ENCODE results near the gene PSMA6. TPM values are rescaled to one million over a fixed set of nuclear protein-coding genes. Genes with fewer than 3 reads are reported as not detected.
A peak's percentile ranks its signal among the peaks of the same experiment; 100 is the strongest.

PSMA6 gene
- total and polyA plus RNA-seq, 2 donors = 124 to 138 TPM

- H3K27ac ChIP-seq (ENCODE audit: low read depth) = peak overlapping the region; percentile 89
- H3K4me3 ChIP-seq (ENCODE audit: low read depth, low read length) = no peak overlapping the region
- no peaks in the 10 kb centered on the region for H3K36me3 ChIP-seq (ENCODE audit: insufficient read depth)
- 78% methylated on average over 10 of the region's 10 CpGs for WGBS
- DNase-seq (ENCODE audit: extremely low spot score) = no peak
- no peaks in the 10 kb centered on the region for H3K4me1 ChIP-seq (ENCODE audit: insufficient read depth)
Measured at GRCh38 chr14:35337269-35338255, 45.4 kb downstream of the PSMA6 start.

GRCh38 chr14:35338731-35339405 lies 46.7 kb downstream of the PSMA6 start:
- DNase-seq (ENCODE audit: extremely low spot score) = no peak
- Histone ChIP-seq H3K4me3 (ENCODE audit: low read depth, low read length) (no peak overlapping the region), H3K27ac (ENCODE audit: low read depth) (no peak overlapping the region), H3K36me3 (ENCODE audit: insufficient read depth) (no peaks in the 10 kb centered on the region), H3K4me1 (ENCODE audit: insufficient read depth) (no peaks in the 10 kb centered on the region)
- WGBS = 91% methylated on average over 16 of the region's 16 CpGs

- no peak overlapping the region for H3K27ac ChIP-seq (ENCODE audit: low read depth)
- H3K36me3 ChIP-seq (ENCODE audit: insufficient read depth) = no peaks in the 10 kb centered on the region
- 68% methylated on average over 12 of the region's 12 CpGs for WGBS
- no peak overlapping the region for H3K4me3 ChIP-seq (ENCODE audit: low read depth, low read length)
- no peaks in the 10 kb centered on the region for H3K4me1 ChIP-seq (ENCODE audit: insufficient read depth)
- DNase-seq (ENCODE audit: extremely low spot score) = no peak
Measured at GRCh38 chr14:35339761-35340406, 47.7 kb downstream of the PSMA6 start.

GRCh38 chr14:35340616-35341453 lies 48.7 kb downstream of the PSMA6 start:
- H3K4me3 ChIP-seq (ENCODE audit: low read depth, low read length) = no peak overlapping the region
- peak overlapping the region; percentile 32 for H3K27ac ChIP-seq (ENCODE audit: low read depth)
- DNase-seq (ENCODE audit: extremely low spot score) = no peak
- 88% methylated on average over 14 of the region's 14 CpGs for WGBS
- no peaks in the 10 kb centered on the region for H3K4me1 ChIP-seq (ENCODE audit: insufficient read depth)
- no peaks in the 10 kb centered on the region for H3K36me3 ChIP-seq (ENCODE audit: insufficient read depth)

- WGBS = 14% methylated on average over 4 of the region's 4 CpGs
- peak overlapping the region; percentile 32 for H3K27ac ChIP-seq (ENCODE audit: low read depth)
- no peaks in the 10 kb centered on the region for H3K4me1 ChIP-seq (ENCODE audit: insufficient read depth)
- DNase-seq (ENCODE audit: extremely low spot score) = no peak
- no peaks in the 10 kb centered on the region for H3K36me3 ChIP-seq (ENCODE audit: insufficient read depth)
- H3K4me3 ChIP-seq (ENCODE audit: low read depth, low read length) = no peak overlapping the region
Measured at GRCh38 chr14:35341454-35341750, 49.2 kb downstream of the PSMA6 start.

- Histone ChIP-seq H3K27ac (ENCODE audit: low read depth) (peak overlapping the region; percentile 90), H3K4me1 (ENCODE audit: insufficient read depth) (no peaks in the 10 kb centered on the region), H3K36me3 (ENCODE audit: insufficient read depth) (no peaks in the 10 kb centered on the region), H3K4me3 (ENCODE audit: low read depth, low read length) (no peak overlapping the region)
- 20% methylated on average over 25 of the region's 25 CpGs for WGBS
- peak; percentile 71 for DNase-seq (ENCODE audit: extremely low spot score)
Measured at GRCh38 chr14:35341751-35342488, 49.7 kb downstream of the PSMA6 start.

- Histone ChIP-seq H3K36me3 (ENCODE audit: insufficient read depth) (no peaks in the 10 kb centered on the region), H3K4me1 (ENCODE audit: insufficient read depth) (no peaks in the 10 kb centered on the region), H3K4me3 (ENCODE audit: low read depth, low read length) (no peak overlapping the region), H3K27ac (ENCODE audit: low read depth) (peak overlapping the region; percentile 90)
- WGBS = 44% methylated on average over 8 of the region's 8 CpGs
- no peak for DNase-seq (ENCODE audit: extremely low spot score)
Measured at GRCh38 chr14:35342489-35343010, 50.4 kb downstream of the PSMA6 start.

GRCh38 chr14:35343702-35344101 lies 51.5 kb downstream of the PSMA6 start:
- no peak for DNase-seq (ENCODE audit: extremely low spot score)
- H3K27ac ChIP-seq (ENCODE audit: low read depth) = no peak overlapping the region
- no peaks in the 10 kb centered on the region for H3K4me1 ChIP-seq (ENCODE audit: insufficient read depth)
- 42% methylated on average over 7 of the region's 7 CpGs for WGBS
- no peaks in the 10 kb centered on the region for H3K36me3 ChIP-seq (ENCODE audit: insufficient read depth)
- no peak overlapping the region for H3K4me3 ChIP-seq (ENCODE audit: low read depth, low read length)

GRCh38 chr14:35344107-35344807 lies 52.1 kb downstream of the PSMA6 start:
- Histone ChIP-seq H3K4me3 (ENCODE audit: low read depth, low read length) (no peak overlapping the region), H3K36me3 (ENCODE audit: insufficient read depth) (no peaks in the 10 kb centered on the region), H3K4me1 (ENCODE audit: insufficient read depth) (no peaks in the 10 kb centered on the region), H3K27ac (ENCODE audit: low read depth) (no peak overlapping the region)
- WGBS = 81% methylated on average over 15 of the region's 15 CpGs
- no peak for DNase-seq (ENCODE audit: extremely low spot score)

GRCh38 chr14:35346738-35347322 lies 54.6 kb downstream of the PSMA6 start:
- no peak for DNase-seq (ENCODE audit: extremely low spot score)
- WGBS = 87% methylated on average over 11 of the region's 11 CpGs
- no peaks in the 10 kb centered on the region for H3K4me1 ChIP-seq (ENCODE audit: insufficient read depth)

GRCh38 chr14:35347323-35348043 lies 55.3 kb downstream of the PSMA6 start:
- H3K4me3 ChIP-seq (ENCODE audit: low read depth, low read length) = no peak overlapping the region
- H3K27ac ChIP-seq (ENCODE audit: low read depth) = no peak overlapping the region
- H3K4me1 ChIP-seq (ENCODE audit: insufficient read depth) = no peaks in the 10 kb centered on the region
- H3K36me3 ChIP-seq (ENCODE audit: insufficient read depth) = no peaks in the 10 kb centered on the region
- 56% methylated on average over 13 of the region's 13 CpGs for WGBS
- no peak for DNase-seq (ENCODE audit: extremely low spot score)

More at GRCh38 chr14:35346738-35347322, 54.6 kb downstream of the PSMA6 start:
- no peak overlapping the region for H3K27ac ChIP-seq (ENCODE audit: low read depth)
- no peaks in the 10 kb centered on the region for H3K36me3 ChIP-seq (ENCODE audit: insufficient read depth)
- no peak overlapping the region for H3K4me3 ChIP-seq (ENCODE audit: low read depth, low read length)
